Activated CD4-positive, alpha-beta T cell treated with anti-CD3 and anti-CD28 coated beads for 36 hours (primary cell): ENCODE data around the gene HOXB13. TPM values are rescaled to one million over a fixed set of nuclear protein-coding genes. Genes with fewer than 3 reads are reported as not detected.

Source experiments
- ATAC-seq: fragments of 200-7000 bp; cut with Tn5 transposase; one replicate; pipeline ENCODE4 v1.10.0; 2021; ENCODE audit warnings: mild to moderate bottlenecking, moderate library complexity
- CTCF ChIA-PET: fragments of 350-600 bp; sonication (Branson Sonifier 250); formaldehyde crosslinking; loops from one replicate; lab custom pipeline; 2021; ENCODE audit warnings: antibody characterized with exemption; lab: Charles Lee
- POLR2A ChIA-PET: fragments of 350-600 bp; sonication (Branson Sonifier 250); formaldehyde crosslinking; loops from one replicate; lab custom pipeline; 2021; ENCODE audit warnings: antibody characterized with exemption, inconsistent platforms; lab: Charles Lee
- DNase-seq: peaks from one replicate; pipeline ENCODE4 v3.0.0-alpha.2; 2020
- H3K27ac Mint-ChIP-seq: one replicate; pipeline ENCODE4 v1.8.0; 2021; ENCODE audit warnings: mixed read lengths
- H3K27me3 Mint-ChIP-seq: one replicate; pipeline ENCODE4 v1.8.0; 2021; ENCODE audit warnings: mixed read lengths
- H3K36me3 Mint-ChIP-seq: one replicate; pipeline ENCODE4 v1.8.0; 2021; ENCODE audit warnings: low read depth, mixed read lengths
- H3K4me1 Mint-ChIP-seq: one replicate; pipeline ENCODE4 v1.8.0; 2021; ENCODE audit warnings: mixed read lengths
- H3K4me3 Mint-ChIP-seq: one replicate; pipeline ENCODE4 v1.8.0; 2021; ENCODE audit warnings: mild to moderate bottlenecking, moderate library complexity, mixed read lengths
- H3K9me3 Mint-ChIP-seq: one replicate; pipeline ENCODE4 v1.8.0; 2021; ENCODE audit warnings: low read depth, mixed read lengths
- intact Hi-C, 2 experiments: fragments of 100-400 bp; cut with DNase I in 1 of 2; cut with micrococcal nuclease in 1 of 2; formaldehyde crosslinking; loops; one replicate each; pipeline versions ENCODE4 v1.14.2 to v1.15.1; 2022 to 2024; cut with DNase I, micrococcal nuclease
- total RNA-seq, 2 experiments: library from RNA; stranded (reverse); gene quantifications; one replicate each; pipeline ENCODE4 v1.2.3, GENCODE V29; 2021

HOXB13 gene
- total RNA-seq, result not detected

GRCh38 chr17:48728232-48729231 is at the start of gene HOXB13:
Gene HOXB13, minus strand, starts transcription at chr17:48728750. Its CDS starts 157 bp downstream, at chr17:48728593.
- H3K4me3 Mint-ChIP-seq, result peak within 1 kb of the TSS; percentile 37
- H3K27ac Mint-ChIP-seq, result no peak within 1 kb of the TSS
- H3K4me1 Mint-ChIP-seq, result peaks cover 34% of the 10 kb centered on the region
- intact Hi-C loops, result loop anchor here (2.0 to 10.0 kb wide), 2 partner anchors 16 to 766 kb away; partner anchors contain the start of gene NGFR (in 1 of the 2)
- H3K9me3 Mint-ChIP-seq, result no peaks in the 10 kb centered on the region
- ChIA-PET CTCF (interaction anchor here (0.6 to 3.4 kb wide), 6 partner anchors 11 to 513 kb away, joined by 3 to 7 read pairs (median 4); no protein-coding TSS in a partner anchor), POLR2A (interaction anchor here (0.7 kb wide), 2 partner anchors 155 to 164 kb away, joined by 3 to 4 read pairs; partner anchors contain the start of gene ATP5MC1)
- DNase-seq (peak; percentile 70), ATAC-seq (peak; percentile 52)
- H3K36me3 Mint-ChIP-seq, result no peaks in the 10 kb centered on the region
- H3K27me3 Mint-ChIP-seq, result peaks cover 82% of the 10 kb centered on the region

GRCh38 chr17:48776602-48777001 is 48.1 kb upstream of the HOXB13 start:
- no peak overlapping the region for H3K4me3 Mint-ChIP-seq
- no peak for DNase-seq
- ATAC-seq, result no peak
- POLR2A ChIA-PET, result no interaction called here
- no peak overlapping the region for H3K27ac Mint-ChIP-seq
- H3K4me1 Mint-ChIP-seq, result no peaks in the 10 kb centered on the region
- intact Hi-C loops, result no loop called here
- CTCF ChIA-PET, result interaction anchor here (0.6 to 1.0 kb wide), 3 partner anchors 12 to 105 kb away, joined by 3 to 4 read pairs (median 3); no protein-coding TSS in a partner anchor
- H3K27me3 Mint-ChIP-seq, result peaks cover 19% of the 10 kb centered on the region
- no peaks in the 10 kb centered on the region for H3K9me3 Mint-ChIP-seq
- no peaks in the 10 kb centered on the region for H3K36me3 Mint-ChIP-seq

- H3K4me1 Mint-ChIP-seq, result no peaks in the 10 kb centered on the region
- no peaks in the 10 kb centered on the region for H3K9me3 Mint-ChIP-seq
- no peak overlapping the region for H3K4me3 Mint-ChIP-seq
- peaks cover 25% of the 10 kb centered on the region for H3K27me3 Mint-ChIP-seq
- DNase-seq (no peak), ATAC-seq (no peak)
- H3K36me3 Mint-ChIP-seq, result no peaks in the 10 kb centered on the region
- CTCF ChIA-PET, result no interaction called here
- intact Hi-C loops, result no loop called here
- POLR2A ChIA-PET, result no interaction called here
- no peak overlapping the region for H3K27ac Mint-ChIP-seq
Observed at GRCh38 chr17:48773245-48773644, 44.7 kb upstream of the HOXB13 start.

- intact Hi-C loops, result no loop called here
Observed at GRCh38 chr17:48770954-48771353, 42.4 kb upstream of the HOXB13 start.

GRCh38 chr17:48769009-48769675 is 40.6 kb upstream of the HOXB13 start:
- intact Hi-C loops, result no loop called here
- no peak for DNase-seq
- Mint-ChIP-seq H3K36me3 (no peaks in the 10 kb centered on the region), H3K27ac (no peak overlapping the region), H3K27me3 (peaks cover 23% of the 10 kb centered on the region), H3K9me3 (no peaks in the 10 kb centered on the region), H3K4me3 (no peak overlapping the region), H3K4me1 (no peaks in the 10 kb centered on the region)
- ChIA-PET CTCF (interaction anchor here (0.5 to 2.6 kb wide), 10 partner anchors 10 to 520 kb away, joined by 3 to 11 read pairs (median 3); no protein-coding TSS in a partner anchor), POLR2A (no interaction called here)
- ATAC-seq, result no peak

More at GRCh38 chr17:48770954-48771353, 42.4 kb upstream of the HOXB13 start:
- Mint-ChIP-seq H3K36me3 (no peaks in the 10 kb centered on the region), H3K27me3 (peaks cover 29% of the 10 kb centered on the region), H3K4me3 (no peak overlapping the region), H3K9me3 (no peaks in the 10 kb centered on the region), H3K27ac (no peak overlapping the region), H3K4me1 (no peaks in the 10 kb centered on the region)
- CTCF ChIA-PET, result interaction anchor here (1.1 kb wide), 1 partner anchor 94 kb away, joined by 5 read pairs; no protein-coding TSS in a partner anchor
- DNase-seq (no peak), ATAC-seq (no peak)
- POLR2A ChIA-PET, result no interaction called here

GRCh38 chr17:48767263-48767774 is 38.8 kb upstream of the HOXB13 start:
- Mint-ChIP-seq H3K9me3 (no peaks in the 10 kb centered on the region), H3K27me3 (peaks cover 32% of the 10 kb centered on the region), H3K4me1 (no peaks in the 10 kb centered on the region), H3K27ac (no peak overlapping the region), H3K4me3 (no peak overlapping the region), H3K36me3 (no peaks in the 10 kb centered on the region)
- POLR2A ChIA-PET, result no interaction called here
- intact Hi-C loops, result no loop called here
- CTCF ChIA-PET, result interaction anchor here (0.9 to 1.8 kb wide), 8 partner anchors 9 to 111 kb away, joined by 3 to 8 read pairs (median 4); no protein-coding TSS in a partner anchor
- no peak for ATAC-seq
- no peak for DNase-seq

GRCh38 chr17:48761114-48761513 is 32.6 kb upstream of the HOXB13 start:
- CTCF ChIA-PET, result interaction anchor here (0.6 to 2.2 kb wide), 5 partner anchors 24 to 321 kb away, joined by 3 to 10 read pairs (median 3); no protein-coding TSS in a partner anchor
- Mint-ChIP-seq H3K27ac (no peak overlapping the region), H3K36me3 (no peaks in the 10 kb centered on the region), H3K4me3 (no peak overlapping the region), H3K9me3 (no peaks in the 10 kb centered on the region), H3K27me3 (peaks cover 49% of the 10 kb centered on the region), H3K4me1 (no peaks in the 10 kb centered on the region)
- ATAC-seq (no peak), DNase-seq (no peak)
- POLR2A ChIA-PET, result no interaction called here
- intact Hi-C loops, result no loop called here

- Mint-ChIP-seq H3K9me3 (no peaks in the 10 kb centered on the region), H3K4me3 (no peak overlapping the region), H3K36me3 (no peaks in the 10 kb centered on the region), H3K4me1 (no peaks in the 10 kb centered on the region), H3K27ac (no peak overlapping the region), H3K27me3 (peaks cover 56% of the 10 kb centered on the region)
- ChIA-PET CTCF (interaction anchor here (0.6 to 2.2 kb wide), 3 partner anchors 29 to 322 kb away, joined by 3 to 10 read pairs (median 3); no protein-coding TSS in a partner anchor), POLR2A (no interaction called here)
- DNase-seq (no peak), ATAC-seq (no peak)
- intact Hi-C loops, result no loop called here
Observed at GRCh38 chr17:48760411-48760810, 31.9 kb upstream of the HOXB13 start.

- Mint-ChIP-seq H3K4me1 (peaks cover under 1% of the 10 kb centered on the region), H3K4me3 (no peak overlapping the region), H3K27ac (no peak overlapping the region), H3K27me3 (peaks cover 62% of the 10 kb centered on the region), H3K9me3 (no peaks in the 10 kb centered on the region), H3K36me3 (no peaks in the 10 kb centered on the region)
- ChIA-PET CTCF (interaction anchor here (1.0 to 1.7 kb wide), 3 partner anchors 35 to 120 kb away, joined by 3 to 7 read pairs (median 3); no protein-coding TSS in a partner anchor), POLR2A (no interaction called here)
- intact Hi-C loops, result no loop called here
- ATAC-seq (no peak), DNase-seq (no peak)
Observed at GRCh38 chr17:48759288-48759687, 30.7 kb upstream of the HOXB13 start.

- ATAC-seq (no peak), DNase-seq (no peak)
- ChIA-PET POLR2A (no interaction called here), CTCF (interaction anchor here (1.2 to 1.8 kb wide), 4 partner anchors 10 to 121 kb away, joined by 3 to 8 read pairs (median 6); no protein-coding TSS in a partner anchor)
- H3K27ac Mint-ChIP-seq, result no peak overlapping the region
- peaks cover 66% of the 10 kb centered on the region for H3K27me3 Mint-ChIP-seq
- H3K4me1 Mint-ChIP-seq, result peaks cover 8% of the 10 kb centered on the region
- intact Hi-C loops, result no loop called here
- no peaks in the 10 kb centered on the region for H3K9me3 Mint-ChIP-seq
- H3K4me3 Mint-ChIP-seq, result no peak overlapping the region
- no peaks in the 10 kb centered on the region for H3K36me3 Mint-ChIP-seq
Observed at GRCh38 chr17:48757524-48757961, 29.0 kb upstream of the HOXB13 start.
